H9 (cell line): ENCODE data around the gene COX8A. TPM values are rescaled to one million over a fixed set of nuclear protein-coding genes. Genes with fewer than 3 reads are reported as not detected.

ENCODE experiments used
- DNase-seq: peaks from one replicate; pipeline ENCODE4 v3.0.0-alpha.2; 2017
- H2AFZ ChIP-seq: one replicate; pipeline ENCODE4 v1.6.1; 2013; ENCODE audit warnings: mild to moderate bottlenecking, low read length, control low read depth, moderate library complexity
- H2AK5ac ChIP-seq: 2 replicates; pipeline ENCODE4 v1.6.1; 2013; ENCODE audit warnings: low read length, control low read depth, mixed read lengths; ENCODE audit not compliant: insufficient read length
- H2BK120ac ChIP-seq: one replicate; pipeline ENCODE4 v1.6.1; 2013; ENCODE audit warnings: low read depth, mild to moderate bottlenecking, low read length, control low read depth, inconsistent platforms; ENCODE audit not compliant: poor library complexity, severe bottlenecking
- H2BK12ac ChIP-seq: 2 replicates; pipeline ENCODE4 v1.6.1; 2013; ENCODE audit warnings: low read length, control low read depth, mixed read lengths, low read depth; ENCODE audit not compliant: insufficient read length
- H2BK15ac ChIP-seq: 2 replicates; pipeline ENCODE4 v1.6.1; 2013; ENCODE audit warnings: low read depth, low read length, control low read depth
- H2BK20ac ChIP-seq: one replicate; pipeline ENCODE4 v1.6.1; 2013; ENCODE audit warnings: low read depth, mild to moderate bottlenecking, low read length, control low read depth, inconsistent platforms; ENCODE audit not compliant: poor library complexity, severe bottlenecking
- H2BK5ac ChIP-seq: 2 replicates; pipeline ENCODE4 v1.6.1; 2013; ENCODE audit warnings: low read length, control low read depth, mixed read lengths; ENCODE audit not compliant: insufficient read length
- H3K14ac ChIP-seq: 2 replicates; pipeline ENCODE4 v1.6.1; 2013; ENCODE audit warnings: low read length, control low read depth; ENCODE audit not compliant: insufficient read depth
- H3K18ac ChIP-seq: 2 replicates; pipeline ENCODE4 v1.6.1; 2013; ENCODE audit warnings: low read depth, mild to moderate bottlenecking, mixed read lengths, low read length, control low read depth; ENCODE audit not compliant: insufficient read length
- H3K23ac ChIP-seq: 2 replicates; pipeline ENCODE4 v1.6.1; 2013; ENCODE audit warnings: low read length, control low read depth, mixed read lengths, low read depth; ENCODE audit not compliant: insufficient read length
- H3K23me2 ChIP-seq: 2 replicates; pipeline ENCODE4 v1.6.1; 2013; ENCODE audit warnings: low read depth, mild to moderate bottlenecking, mixed read lengths, low read length, control low read depth; ENCODE audit not compliant: insufficient read length, poor library complexity, severe bottlenecking
- H3K27ac ChIP-seq: 2 replicates; pipeline ENCODE4 v1.5.1; 2013; ENCODE audit warnings: low read length, control low read depth, mixed read lengths, low read depth; ENCODE audit not compliant: insufficient read length
- H3K27me3 ChIP-seq: 2 replicates; pipeline ENCODE4 v1.6.1; 2013; ENCODE audit warnings: low read length, control low read depth, inconsistent platforms; ENCODE audit not compliant: insufficient read depth
- H3K4ac ChIP-seq: 2 replicates; pipeline ENCODE4 v1.6.1; 2013; ENCODE audit warnings: low read depth, mild to moderate bottlenecking, control low read depth, inconsistent platforms, low read length, moderate library complexity
- H3K4me1 ChIP-seq: 2 replicates; pipeline ENCODE4 v1.6.1; 2013; ENCODE audit warnings: low read length, control low read depth, inconsistent platforms; ENCODE audit not compliant: insufficient read depth
- H3K4me2 ChIP-seq: 2 replicates; pipeline ENCODE4 v1.6.1; 2013; ENCODE audit warnings: low read length, control low read depth, mixed read lengths; ENCODE audit not compliant: insufficient read length, insufficient read depth
- H3K56ac ChIP-seq: 2 replicates; pipeline ENCODE4 v1.6.1; 2013; ENCODE audit warnings: low read depth, mild to moderate bottlenecking, mixed read lengths, low read length, control low read depth; ENCODE audit not compliant: insufficient read length
- H3K79me1 ChIP-seq: 2 replicates; pipeline ENCODE4 v1.6.1; 2013; ENCODE audit warnings: low read depth, mild to moderate bottlenecking, moderate library complexity, low read length, control low read depth, inconsistent platforms; ENCODE audit not compliant: insufficient read depth, poor library complexity, severe bottlenecking
- H3K79me2 ChIP-seq: 2 replicates; pipeline ENCODE4 v1.6.1; 2013; ENCODE audit warnings: low read length, control low read depth, inconsistent platforms; ENCODE audit not compliant: insufficient read depth
- H3K9ac ChIP-seq: 2 replicates; pipeline ENCODE4 v1.6.1; 2013; ENCODE audit warnings: low read length, control low read depth, mixed read lengths; ENCODE audit not compliant: insufficient read length; ENCODE audit errors: extremely low read depth
- H3K9me3 ChIP-seq: one replicate; pipeline ENCODE4 v1.6.1; 2013; ENCODE audit warnings: low read depth, low read length, inconsistent platforms; ENCODE audit not compliant: control insufficient read depth
- H3T11ph ChIP-seq: one replicate; pipeline ENCODE4 v1.6.1; 2013; ENCODE audit warnings: mild to moderate bottlenecking, low read length, control low read depth, inconsistent platforms
- H4K20me1 ChIP-seq: one replicate; pipeline ENCODE4 v1.6.1; 2013; ENCODE audit not compliant: control insufficient read depth, insufficient read length, insufficient read depth
- H4K5ac ChIP-seq: 2 replicates; pipeline ENCODE4 v1.6.1; 2013; ENCODE audit warnings: low read depth, mild to moderate bottlenecking, mixed read lengths, low read length, control low read depth; ENCODE audit not compliant: insufficient read length
- H4K8ac ChIP-seq: replicated peaks from 2 replicates; pipeline ENCODE4 v1.6.1; 2013; ENCODE audit warnings: low read length, control low read depth, mixed read lengths, low read depth; ENCODE audit not compliant: insufficient read length
- H4K91ac ChIP-seq: 2 replicates; pipeline ENCODE4 v1.6.1; 2013; ENCODE audit warnings: low read depth, mild to moderate bottlenecking, moderate library complexity, mixed read lengths, low read length, control low read depth; ENCODE audit not compliant: insufficient read length
- H3K27ac Mint-ChIP-seq, 3 experiments: 2 replicates in 2 of 3; 3 replicates in 1 of 3; pipeline ENCODE4 v1.8.0; 2020 to 2021; ENCODE audit warnings: mixed read lengths in 3 of 3, mild to moderate bottlenecking in 1 of 3, moderate library complexity in 1 of 3
- H3K27me3 Mint-ChIP-seq: 2 replicates; pipeline ENCODE4 v1.8.0; 2021; ENCODE audit warnings: low read depth, mild to moderate bottlenecking, moderate library complexity, mixed read lengths
- H3K36me3 Mint-ChIP-seq, 3 experiments: 2 replicates in 2 of 3; 3 replicates in 1 of 3; pipeline ENCODE4 v1.8.0; 2020 to 2021; ENCODE audit warnings: low read depth in 3 of 3, mixed read lengths in 3 of 3; ENCODE audit not compliant: insufficient read depth in 1 of 3
- H3K4me1 Mint-ChIP-seq, 2 experiments: 2 replicates each; pipeline ENCODE4 v1.8.0; 2020; ENCODE audit warnings: mixed read lengths in 2 of 2
- H3K4me3 Mint-ChIP-seq, 2 experiments: 2 replicates in 1 of 2; 3 replicates in 1 of 2; pipeline ENCODE4 v1.8.0; 2020 to 2021; ENCODE audit warnings: mild to moderate bottlenecking in 2 of 2, mixed read lengths in 2 of 2, moderate library complexity in 1 of 2
- H3K9me3 Mint-ChIP-seq, 2 experiments: 2 replicates in 1 of 2; 3 replicates in 1 of 2; pipeline ENCODE4 v1.8.0; 2020; ENCODE audit warnings: mild to moderate bottlenecking in 2 of 2, mixed read lengths in 2 of 2, moderate library complexity in 1 of 2
- CTCF ChIP-seq: fragments of 200-600 bp; sonication (generic); conservative IDR thresholded peaks from 3 replicates; pipeline ENCODE4 v1.8.0; 2021; ENCODE audit warnings: antibody characterized with exemption, mild to moderate bottlenecking
- WGBS: extraction: QIAGEN DNeasy Blood & Tissue Kit; methylation state at CpG from one replicate; pipeline ENCODE4 v1.1.7; 2013; ENCODE audit warnings: missing lambda C conversion rate, low lambda C conversion rate, mixed read lengths; ENCODE audit not compliant: insufficient read length; ENCODE audit errors: extremely low coverage; 5-methylcytosine and 5-hydroxymethylcytosine counted together
- total RNA-seq: library from RNA; stranded (reverse); gene quantifications from 2 replicates; pipeline ENCODE4 v1.2.1, GENCODE V29; 2021

The COX8A gene
- total RNA-seq, 1 experiment from 2014 or later, result 429 TPM

- Histone ChIP-seq H3K27me3 (peaks cover 24% of the 10 kb centered on the region; the same call in 1 of the 2 replicates), H3K9me3 (no peaks in the 10 kb centered on the region), H3K14ac (no peak overlapping the region; the same call in 1 of the 2 replicates), H2BK20ac (no peak overlapping the region), H2AK5ac (no peak overlapping the region), H3K79me1 (no peaks in the 10 kb centered on the region), H3K27ac (no peak overlapping the region), H3K56ac (no peak overlapping the region), H3K4ac (no peak overlapping the region), H3K4me2 (no peak overlapping the region), H4K20me1 (no peaks in the 10 kb centered on the region), H3K79me2 (no peaks in the 10 kb centered on the region), H2BK15ac (no peak overlapping the region), H3K4me1 (no peaks in the 10 kb centered on the region), H4K5ac (no peak overlapping the region), H2BK5ac (no peak overlapping the region), H3K23ac (no peak overlapping the region), H2BK120ac (no peak overlapping the region), H4K8ac (no peak overlapping the region), H2AFZ (no peak overlapping the region), H3K23me2 (peaks cover 20% of the 10 kb centered on the region), H3K9ac (no peak overlapping the region), H3T11ph (no peak overlapping the region), H3K18ac (no peak overlapping the region), H2BK12ac (no peak overlapping the region), H4K91ac (no peak overlapping the region)
- Mint-ChIP-seq H3K36me3 (no peaks in the 10 kb centered on the region; a peak in 1 of 7 replicates), H3K4me1 (peaks cover 14 to 24% of the 10 kb centered on the region in 2 experiments), H3K27me3 (peaks cover 78% of the 10 kb centered on the region), H3K27ac (peak overlapping the region in 1 of 3 experiments; percentile 47; a peak in 1 of 7 replicates), H3K4me3 (no peak overlapping the region; a peak in 1 of 5 replicates), H3K9me3 (no peaks in the 10 kb centered on the region)
- DNase-seq, result no peak
- WGBS, result no CpG with 5 or more reads among the region's 23 CpGs
- no peak for TF ChIP-seq CTCF
Measured at GRCh38 chr11:64003807-64004589, 29.6 kb downstream of the COX8A start.
